ENCODE measurements around the gene E2F3. TPM values are rescaled to one million over a fixed set of nuclear protein-coding genes. Genes with fewer than 3 reads are reported as not detected.

Gene E2F3
- total RNA-seq, 1 donor from 2014 or later, result 27.4 TPM

DNA sequence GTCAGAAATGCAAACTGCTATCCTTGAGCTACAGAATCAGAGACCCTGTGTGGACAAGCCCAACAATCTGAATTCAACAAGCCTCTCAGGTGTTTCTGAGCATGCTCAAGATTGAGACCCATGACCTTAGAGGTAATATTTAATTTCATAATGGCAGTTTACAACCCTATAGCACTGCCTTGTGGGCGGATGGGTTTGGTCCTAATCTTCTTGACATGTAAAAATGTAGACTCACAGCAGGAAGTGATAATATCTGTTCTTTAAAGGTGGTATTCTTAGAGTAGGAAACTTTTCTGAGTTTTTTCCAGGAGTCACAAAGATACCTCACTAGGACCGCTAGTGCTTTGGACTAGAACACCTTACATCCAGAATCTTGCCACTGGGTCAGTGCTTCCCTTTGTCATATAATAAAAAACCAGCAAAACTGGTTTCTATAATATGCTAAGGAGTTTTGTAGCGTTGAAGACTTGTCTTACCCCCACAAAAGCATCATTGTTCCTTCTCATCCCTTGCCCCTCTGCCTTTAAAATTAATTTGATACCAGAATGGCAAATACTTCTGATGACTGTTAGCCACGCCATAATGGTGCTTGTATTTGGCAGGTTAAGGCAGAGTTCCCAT, 52.6 kb downstream of the E2F3 start:
- Mint-ChIP-seq H3K9me3 (ENCODE audit: unreplicated experiment) (no peaks in the 10 kb centered on the region), H3K27ac (ENCODE audit: unreplicated experiment) (no peak overlapping the region), H3K4me3 (ENCODE audit: unreplicated experiment) (no peak overlapping the region), H3K36me3 (ENCODE audit: low read depth, unreplicated experiment) (peaks cover 11% of the 10 kb centered on the region), H3K4me1 (ENCODE audit: low read depth, unreplicated experiment) (peaks cover 13% of the 10 kb centered on the region), H3K27me3 (ENCODE audit: low read depth, unreplicated experiment) (no peaks in the 10 kb centered on the region)
- Histone ChIP-seq H4K20me1 (ENCODE audit: insufficient read depth, low read length) (peaks cover 87% of the 10 kb centered on the region), H3K9me3 (ENCODE audit: insufficient read depth, low read depth, low read length) (no peaks in the 10 kb centered on the region), H3K4me3 (ENCODE audit: insufficient read depth, low read depth, low read length) (no peak overlapping the region), H3K9ac (ENCODE audit: low read length) (no peak overlapping the region), H3K79me2 (ENCODE audit: insufficient read depth, low read length) (peaks cover 90% of the 10 kb centered on the region), H3K36me3 (ENCODE audit: insufficient read depth, low read length) (no peaks in the 10 kb centered on the region), H3K4me1 (ENCODE audit: insufficient read depth, low read length) (peaks cover 9% of the 10 kb centered on the region), H2AFZ (ENCODE audit: low read depth, low read length) (no peak overlapping the region), H3K27me3 (ENCODE audit: insufficient read depth, low read length) (no peaks in the 10 kb centered on the region), H3K4me2 (ENCODE audit: low read length) (no peak overlapping the region), H3K27ac (ENCODE audit: low read depth, low read length) (no peak overlapping the region)
- no peak for FAIRE-seq
- TF ChIP-seq, protein P1, sequence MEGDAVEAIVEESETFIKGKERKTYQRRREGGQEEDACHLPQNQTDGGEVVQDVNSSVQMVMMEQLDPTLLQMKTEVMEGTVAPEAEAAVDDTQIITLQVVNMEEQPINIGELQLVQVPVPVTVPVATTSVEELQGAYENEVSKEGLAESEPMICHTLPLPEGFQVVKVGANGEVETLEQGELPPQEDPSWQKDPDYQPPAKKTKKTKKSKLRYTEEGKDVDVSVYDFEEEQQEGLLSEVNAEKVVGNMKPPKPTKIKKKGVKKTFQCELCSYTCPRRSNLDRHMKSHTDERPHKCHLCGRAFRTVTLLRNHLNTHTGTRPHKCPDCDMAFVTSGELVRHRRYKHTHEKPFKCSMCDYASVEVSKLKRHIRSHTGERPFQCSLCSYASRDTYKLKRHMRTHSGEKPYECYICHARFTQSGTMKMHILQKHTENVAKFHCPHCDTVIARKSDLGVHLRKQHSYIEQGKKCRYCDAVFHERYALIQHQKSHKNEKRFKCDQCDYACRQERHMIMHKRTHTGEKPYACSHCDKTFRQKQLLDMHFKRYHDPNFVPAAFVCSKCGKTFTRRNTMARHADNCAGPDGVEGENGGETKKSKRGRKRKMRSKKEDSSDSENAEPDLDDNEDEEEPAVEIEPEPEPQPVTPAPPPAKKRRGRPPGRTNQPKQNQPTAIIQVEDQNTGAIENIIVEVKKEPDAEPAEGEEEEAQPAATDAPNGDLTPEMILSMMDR (IDR thresholded peaks at IDR 0.05; ENCODE audit: insufficient read depth, low read depth, low read length), result no peak
- TF ChIP-seq EZH2 (IDR thresholded peaks at IDR 0.05; ENCODE audit: insufficient read depth, low read length), result no peak
- no peak for DNase-seq (ENCODE audit: low read depth)

DNA sequence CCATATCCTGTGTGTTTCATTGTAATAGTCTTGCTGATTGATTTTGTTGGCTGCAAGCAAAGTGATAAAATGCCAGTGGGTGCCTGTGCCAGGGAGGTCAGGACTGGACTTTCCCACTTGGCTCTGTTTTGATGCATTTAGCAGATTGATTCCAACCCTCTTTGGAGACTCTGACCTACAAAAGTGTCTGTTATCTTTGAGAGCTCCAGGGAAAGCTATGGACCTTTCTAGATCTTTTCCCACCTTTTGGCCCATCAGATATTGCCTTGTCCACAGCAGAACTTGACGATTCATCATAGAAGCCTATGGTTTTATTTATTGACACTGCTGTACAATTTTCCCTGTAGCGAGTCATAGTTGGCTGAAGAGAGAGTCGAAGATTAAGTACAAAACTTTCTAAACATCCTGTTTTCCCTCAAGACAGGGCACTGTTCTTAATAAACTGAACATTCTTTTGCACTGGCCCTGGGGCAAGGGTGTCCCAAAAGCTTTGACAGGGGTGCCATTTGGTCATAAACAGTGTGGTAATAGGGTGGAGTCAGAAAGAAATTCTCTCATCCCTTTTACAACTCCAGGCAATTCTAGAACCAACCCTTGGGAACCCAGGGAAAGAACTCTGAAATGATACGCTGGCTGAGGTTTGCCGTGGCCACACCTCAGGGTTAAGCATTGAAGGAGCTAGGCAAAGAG, 53.7 kb downstream of the E2F3 start:
- no peak overlapping the region for H3K27ac ChIP-seq (ENCODE audit: low read depth, low read length)
- TF ChIP-seq EZH2 (IDR thresholded peaks at IDR 0.05; ENCODE audit: insufficient read depth, low read length), result no peak
- TF ChIP-seq, protein P1 (IDR thresholded peaks at IDR 0.05; ENCODE audit: insufficient read depth, low read depth, low read length), result no peak
- Mint-ChIP-seq H3K27me3 (ENCODE audit: low read depth, unreplicated experiment) (no peaks in the 10 kb centered on the region), H3K36me3 (ENCODE audit: low read depth, unreplicated experiment) (peaks cover 13% of the 10 kb centered on the region), H3K4me1 (ENCODE audit: low read depth, unreplicated experiment) (peaks cover 13% of the 10 kb centered on the region), H3K27ac (ENCODE audit: unreplicated experiment) (no peak overlapping the region), H3K9me3 (ENCODE audit: unreplicated experiment) (no peaks in the 10 kb centered on the region), H3K4me3 (ENCODE audit: unreplicated experiment) (no peak overlapping the region)
- no peak overlapping the region for H2AFZ ChIP-seq (ENCODE audit: low read depth, low read length)
- peaks cover 89% of the 10 kb centered on the region for H3K79me2 ChIP-seq (ENCODE audit: insufficient read depth, low read length)
- H3K4me2 ChIP-seq (ENCODE audit: low read length), result no peak overlapping the region
- H3K4me3 ChIP-seq (ENCODE audit: insufficient read depth, low read depth, low read length), result no peak overlapping the region
- H3K4me1 ChIP-seq (ENCODE audit: insufficient read depth, low read length), result peaks cover 9% of the 10 kb centered on the region
- peak; percentile 23 for FAIRE-seq
- peaks cover 84% of the 10 kb centered on the region for H4K20me1 ChIP-seq (ENCODE audit: insufficient read depth, low read length)
- DNase-seq (ENCODE audit: low read depth), result no peak
- H3K9ac ChIP-seq (ENCODE audit: low read length), result no peak overlapping the region
- no peaks in the 10 kb centered on the region for H3K36me3 ChIP-seq (ENCODE audit: insufficient read depth, low read length)
- H3K27me3 ChIP-seq (ENCODE audit: insufficient read depth, low read length), result no peaks in the 10 kb centered on the region
- no peaks in the 10 kb centered on the region for H3K9me3 ChIP-seq (ENCODE audit: insufficient read depth, low read depth, low read length)

Data from astrocyte (in vitro differentiated cells and primary cell).